Activated T-helper 2 cell treated with anti-CD3 and anti-CD28 coated beads, Interferon-gamma antibody, Interleukin-2, Interleukin-4, amounts not matched to agents 10 μg/mL and 5 μg/mL and 100 μg/mL, durations not matched to agents 14 hours and 24 hours and 36 hours (primary cell): ENCODE measurements around the gene ST6GALNAC1. TPM values are rescaled to one million over a fixed set of nuclear protein-coding genes. Genes with fewer than 3 reads are reported as not detected.

Experiments used
- total RNA-seq: library from RNA; stranded (reverse); gene quantifications from 2 replicates; pipeline ENCODE4 v1.2.3, GENCODE V29; 2022

Gene ST6GALNAC1
- total RNA-seq, 1 donor from 2014 or later, result 0.14 TPM

Other genes starting within 250 kb of the ST6GALNAC1 start
- gene UBE2O, start 190.6 kb downstream of the ST6GALNAC1 start, total RNA-seq, result 46.0 and 46.5 TPM in 2 replicates
- gene AANAT, start 176.2 kb downstream of the ST6GALNAC1 start, total RNA-seq, result 0.18 TPM in 1 of 2 replicates, not detected in the other
- 45.3 and 48.5 TPM in 2 replicates for gene RHBDF2, start 142.3 kb downstream of the ST6GALNAC1 start, total RNA-seq
- not detected in 2 replicates for gene CYGB, start 106.0 kb downstream of the ST6GALNAC1 start, total RNA-seq
- not detected in 2 replicates for gene PRCD, start 103.7 kb downstream of the ST6GALNAC1 start, total RNA-seq
- 0.41 TPM in 1 of 2 replicates, not detected in the other for gene ST6GALNAC2, start 57.9 kb downstream of the ST6GALNAC1 start, total RNA-seq
- 6.6 and 8.5 TPM in 2 replicates for gene MXRA7, start 67.2 kb upstream of the ST6GALNAC1 start, total RNA-seq
- 83.5 and 84.9 TPM in 2 replicates for gene JMJD6, start 82.8 kb upstream of the ST6GALNAC1 start, total RNA-seq
- gene METTL23, start 83.1 kb upstream of the ST6GALNAC1 start, total RNA-seq, result 32.1 and 33.2 TPM in 2 replicates
- 456 and 478 TPM in 2 replicates for gene SRSF2, start 93.6 kb upstream of the ST6GALNAC1 start, total RNA-seq
- gene MFSD11, start 94.4 kb upstream of the ST6GALNAC1 start, total RNA-seq, result 16.9 and 18.6 TPM in 2 replicates
- 0.55 TPM in 2 replicates for gene MGAT5B, start 224.6 kb upstream of the ST6GALNAC1 start, total RNA-seq